Caco-2 (cell line): ENCODE measurements around the gene GALNS. TPM values are rescaled to one million over a fixed set of nuclear protein-coding genes. Genes with fewer than 3 reads are reported as not detected.

Source experiments
- BruUV-seq: library from RNA; stranded (reverse); fragments of 400-500 nt; replicated peaks from 2 replicates; lab custom pipeline; 2021; lab: Mats Ljungman, UMichigan
- CTCF ChIA-PET: fragments of 300-600 bp; sonication (Branson Sonifier 250); formaldehyde crosslinking; loops from one replicate; lab custom pipeline; 2022; ENCODE audit warnings: antibody characterized with exemption; lab: Charles Lee
- POLR2A ChIA-PET: fragments of 300-600 bp; sonication (Branson Sonifier 250); formaldehyde crosslinking; loops from one replicate; lab custom pipeline; 2022; ENCODE audit warnings: antibody characterized with exemption; lab: Charles Lee
- DNase-seq, 2 experiments: peaks; one replicate each; pipeline versions ENCODE4 v3.0.0 to v3.0.0-alpha.2; 2020 to 2022
- H3K27me3 ChIP-seq: replicated peaks from 2 replicates; pipeline ENCODE4 v1.6.0; 2011; ENCODE audit warnings: low read length; ENCODE audit not compliant: control insufficient read depth, insufficient read depth
- H3K36me3 ChIP-seq: 2 replicates; pipeline ENCODE4 v1.5.1; 2011; ENCODE audit warnings: low read length; ENCODE audit not compliant: control insufficient read depth, insufficient read depth
- H3K4me1 ChIP-seq: fragments of 250-450 bp; sonication (Bioruptor Pico); 2 replicates; pipeline ENCODE4 v1.5.1; 2020; ENCODE audit warnings: mild to moderate bottlenecking
- H3K4me3 ChIP-seq: 2 replicates; pipeline ENCODE4 v1.5.1; 2011; ENCODE audit warnings: low read depth, mild to moderate bottlenecking, control low read depth, low read length
- H3K9me3 ChIP-seq: fragments of 250-450 bp; sonication (Bioruptor Pico); 2 replicates; pipeline ENCODE4 v1.5.1; 2020; ENCODE audit warnings: mild to moderate bottlenecking, moderate library complexity
- H3K27ac Mint-ChIP-seq: one replicate; pipeline ENCODE4 v1.8.0; 2022; ENCODE audit warnings: mixed read lengths; ENCODE audit not compliant: unreplicated experiment
- H3K27me3 Mint-ChIP-seq: one replicate; pipeline ENCODE4 v1.8.0; 2022; ENCODE audit warnings: mixed read lengths; ENCODE audit not compliant: insufficient read depth, unreplicated experiment
- H3K36me3 Mint-ChIP-seq: one replicate; pipeline ENCODE4 v1.8.0; 2022; ENCODE audit warnings: mild to moderate bottlenecking, mixed read lengths; ENCODE audit not compliant: insufficient read depth, unreplicated experiment
- H3K4me1 Mint-ChIP-seq: one replicate; pipeline ENCODE4 v1.8.0; 2022; ENCODE audit warnings: low read depth, mixed read lengths; ENCODE audit not compliant: unreplicated experiment
- H3K4me3 Mint-ChIP-seq: one replicate; pipeline ENCODE4 v1.8.0; 2022; ENCODE audit warnings: mild to moderate bottlenecking, moderate library complexity, mixed read lengths; ENCODE audit not compliant: unreplicated experiment
- H3K9me3 Mint-ChIP-seq: one replicate; pipeline ENCODE4 v1.8.0; 2022; ENCODE audit warnings: mixed read lengths; ENCODE audit not compliant: unreplicated experiment
- intact Hi-C: fragments of 100-400 bp; cut with micrococcal nuclease; formaldehyde crosslinking; loops from one replicate; pipeline ENCODE4 v1.10.0; 2022; ENCODE audit not compliant: unreplicated experiment
- total RNA-seq: library from RNA; stranded (reverse); gene quantifications from 2 replicates; pipeline ENCODE4 v1.2.3, GENCODE V29; 2022
- TF ChIP-seq, protein P1 (sequence below), 2 experiments: fragments of 200-600 bp in 1 of 2; IDR thresholded peaks; 1 replicate in 1 of 2; 2 replicates in 1 of 2; pipeline versions ENCODE4 v1.5.1 to v1.8.0; 2011 to 2022; ENCODE audit warnings: antibody characterized with exemption in 1 of 2, control low read depth in 1 of 2, inconsistent platforms in 1 of 2, low read depth in 1 of 2, low read length in 1 of 2, mild to moderate bottlenecking in 1 of 2, moderate library complexity in 1 of 2; ENCODE audit not compliant: insufficient read depth in 1 of 2, severe bottlenecking in 1 of 2, unreplicated experiment in 1 of 2

Gene GALNS
- total RNA-seq, 1 experiment from 2014 or later = 57.8 TPM

- intact Hi-C loops = no loop called here
- H3K4me1 ChIP-seq = peaks cover 79% of the 10 kb centered on the region
- no peak overlapping the region for H3K4me3 ChIP-seq
- H3K36me3 Mint-ChIP-seq = peaks cover 46% of the 10 kb centered on the region
- peaks cover 27% of the 10 kb centered on the region for H3K4me1 Mint-ChIP-seq
- BruUV-seq = no TSS peak
- H3K27me3 Mint-ChIP-seq = no peaks in the 10 kb centered on the region
- CTCF ChIA-PET = interaction anchor here (1.3 to 2.3 kb wide), 2 partner anchors 19 to 27 kb away, joined by 4 to 11 read pairs; partner anchors contain the start of gene PIEZO1
- peak; percentile 95 for DNase-seq
- no peaks in the 10 kb centered on the region for H3K27me3 ChIP-seq
- H3K4me3 Mint-ChIP-seq = peak overlapping the region; percentile 64
- peak overlapping the region; percentile 90 for H3K27ac Mint-ChIP-seq
- TF ChIP-seq, protein P1, sequence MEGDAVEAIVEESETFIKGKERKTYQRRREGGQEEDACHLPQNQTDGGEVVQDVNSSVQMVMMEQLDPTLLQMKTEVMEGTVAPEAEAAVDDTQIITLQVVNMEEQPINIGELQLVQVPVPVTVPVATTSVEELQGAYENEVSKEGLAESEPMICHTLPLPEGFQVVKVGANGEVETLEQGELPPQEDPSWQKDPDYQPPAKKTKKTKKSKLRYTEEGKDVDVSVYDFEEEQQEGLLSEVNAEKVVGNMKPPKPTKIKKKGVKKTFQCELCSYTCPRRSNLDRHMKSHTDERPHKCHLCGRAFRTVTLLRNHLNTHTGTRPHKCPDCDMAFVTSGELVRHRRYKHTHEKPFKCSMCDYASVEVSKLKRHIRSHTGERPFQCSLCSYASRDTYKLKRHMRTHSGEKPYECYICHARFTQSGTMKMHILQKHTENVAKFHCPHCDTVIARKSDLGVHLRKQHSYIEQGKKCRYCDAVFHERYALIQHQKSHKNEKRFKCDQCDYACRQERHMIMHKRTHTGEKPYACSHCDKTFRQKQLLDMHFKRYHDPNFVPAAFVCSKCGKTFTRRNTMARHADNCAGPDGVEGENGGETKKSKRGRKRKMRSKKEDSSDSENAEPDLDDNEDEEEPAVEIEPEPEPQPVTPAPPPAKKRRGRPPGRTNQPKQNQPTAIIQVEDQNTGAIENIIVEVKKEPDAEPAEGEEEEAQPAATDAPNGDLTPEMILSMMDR (IDR thresholded peaks at IDR 0.05; ENCODE audit: insufficient read depth in 1 of 2, low read depth in 1 of 2, low read length in 1 of 2, severe bottlenecking in 1 of 2, unreplicated experiment in 1 of 2) = no peak
- H3K9me3 ChIP-seq = no peaks in the 10 kb centered on the region
- POLR2A ChIA-PET = no interaction called here
- no peaks in the 10 kb centered on the region for H3K9me3 Mint-ChIP-seq
- no peaks in the 10 kb centered on the region; the same call in 1 of the 2 replicates for H3K36me3 ChIP-seq
Measured at GRCh38 chr16:88764913-88765349, 91.8 kb downstream of the GALNS start.

- TF ChIP-seq, protein P1 (IDR thresholded peaks at IDR 0.05; ENCODE audit: insufficient read depth in 1 of 2, low read depth in 1 of 2, low read length in 1 of 2, severe bottlenecking in 1 of 2, unreplicated experiment in 1 of 2) = peak in 1 of 2 experiments; percentile 1
- BruUV-seq = no TSS peak
- no peak for DNase-seq
- Mint-ChIP-seq H3K36me3 (peaks cover 44% of the 10 kb centered on the region), H3K27ac (peak overlapping the region; percentile 90), H3K4me3 (peak overlapping the region; percentile 68), H3K27me3 (no peaks in the 10 kb centered on the region), H3K9me3 (no peaks in the 10 kb centered on the region), H3K4me1 (peaks cover 20% of the 10 kb centered on the region)
- no peaks in the 10 kb centered on the region for H3K36me3 ChIP-seq
- CTCF ChIA-PET = interaction anchor here (0.6 to 2.2 kb wide), 15 partner anchors 9 to 454 kb away, joined by 3 to 45 read pairs (median 5); partner anchors contain the start of genes PIEZO1 and ZNF778
- H3K9me3 ChIP-seq = no peaks in the 10 kb centered on the region
- no peak overlapping the region for H3K4me3 ChIP-seq
- intact Hi-C loops = no loop called here
- POLR2A ChIA-PET = interaction anchor here (0.7 to 1.5 kb wide), 4 partner anchors 16 to 45 kb away, joined by 3 to 11 read pairs (median 4); partner anchors contain the start of gene PIEZO1
- H3K27me3 ChIP-seq = no peaks in the 10 kb centered on the region
- peaks cover 70% of the 10 kb centered on the region for H3K4me1 ChIP-seq
Measured at GRCh38 chr16:88764080-88764479, 92.7 kb downstream of the GALNS start.

Other genes starting within 250 kb of the GALNS start
- not detected in 2 replicates for gene IL17C, start 218.4 kb downstream of the GALNS start, total RNA-seq
- 351 and 377 TPM in 2 replicates for gene CYBA, start 205.9 kb downstream of the GALNS start, total RNA-seq
- gene MVD, start 193.9 kb downstream of the GALNS start, total RNA-seq = 127 and 141 TPM in 2 replicates
- 3.5 TPM in 2 replicates for gene SNAI3, start 170.4 kb downstream of the GALNS start, total RNA-seq
- 37.3 and 40.4 TPM in 2 replicates for gene RNF166, start 150.5 kb downstream of the GALNS start, total RNA-seq
- 44.3 and 54.9 TPM in 2 replicates for gene CTU2, start 150.4 kb downstream of the GALNS start, total RNA-seq
- 248 and 284 TPM in 2 replicates for gene PIEZO1, start 71.7 kb downstream of the GALNS start, total RNA-seq
- 97.7 and 98.0 TPM in 2 replicates for gene CDT1, start 53.2 kb downstream of the GALNS start, total RNA-seq
- 251 and 268 TPM in 2 replicates for gene APRT, start 45.0 kb downstream of the GALNS start, total RNA-seq
- gene TRAPPC2L, start 180 bp upstream of the GALNS start, total RNA-seq = 179 and 181 TPM in 2 replicates
- not detected in 2 replicates for gene PABPN1L, start 9.7 kb upstream of the GALNS start, total RNA-seq
- 0.35 and 2.1 TPM in 2 replicates for gene CBFA2T3, start 120.3 kb upstream of the GALNS start, total RNA-seq
- gene ACSF3, start 236.9 kb upstream of the GALNS start, total RNA-seq = 49.5 and 55.2 TPM in 2 replicates